ENCODE data around the gene PTPRO.

DNA sequence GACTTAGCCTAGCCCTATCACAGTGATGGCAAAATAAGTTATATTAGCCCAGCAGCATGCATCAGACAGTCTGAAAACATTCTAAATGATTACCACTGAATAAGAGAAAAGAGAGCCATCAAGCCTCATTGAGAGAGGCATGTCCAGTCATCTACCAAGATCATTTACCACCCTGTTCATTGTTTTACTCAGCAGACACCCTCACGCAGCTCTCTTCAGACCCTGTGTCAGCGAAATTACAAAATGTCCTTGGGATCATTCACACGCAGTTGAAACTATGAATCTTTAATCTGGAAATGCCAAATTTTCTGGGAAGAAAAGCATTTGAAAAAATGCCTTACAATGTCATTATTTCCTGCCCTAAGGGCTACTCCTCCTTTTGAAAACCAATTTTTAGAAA is 89.5 kb downstream of the PTPRO start:
- TF ChIP-seq, protein P1, sequence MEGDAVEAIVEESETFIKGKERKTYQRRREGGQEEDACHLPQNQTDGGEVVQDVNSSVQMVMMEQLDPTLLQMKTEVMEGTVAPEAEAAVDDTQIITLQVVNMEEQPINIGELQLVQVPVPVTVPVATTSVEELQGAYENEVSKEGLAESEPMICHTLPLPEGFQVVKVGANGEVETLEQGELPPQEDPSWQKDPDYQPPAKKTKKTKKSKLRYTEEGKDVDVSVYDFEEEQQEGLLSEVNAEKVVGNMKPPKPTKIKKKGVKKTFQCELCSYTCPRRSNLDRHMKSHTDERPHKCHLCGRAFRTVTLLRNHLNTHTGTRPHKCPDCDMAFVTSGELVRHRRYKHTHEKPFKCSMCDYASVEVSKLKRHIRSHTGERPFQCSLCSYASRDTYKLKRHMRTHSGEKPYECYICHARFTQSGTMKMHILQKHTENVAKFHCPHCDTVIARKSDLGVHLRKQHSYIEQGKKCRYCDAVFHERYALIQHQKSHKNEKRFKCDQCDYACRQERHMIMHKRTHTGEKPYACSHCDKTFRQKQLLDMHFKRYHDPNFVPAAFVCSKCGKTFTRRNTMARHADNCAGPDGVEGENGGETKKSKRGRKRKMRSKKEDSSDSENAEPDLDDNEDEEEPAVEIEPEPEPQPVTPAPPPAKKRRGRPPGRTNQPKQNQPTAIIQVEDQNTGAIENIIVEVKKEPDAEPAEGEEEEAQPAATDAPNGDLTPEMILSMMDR (IDR thresholded peaks at IDR 0.05): no peak
- TF ChIP-seq POLR2A (IDR thresholded peaks at IDR 0.05): no peak
